ENCODE results near the gene MMP7.

The MMP7 gene

GRCh38 chr11:102494216-102494615 lies 36.3 kb downstream of the MMP7 start:
- DNase-seq (ENCODE audit: low read depth): no peak

GRCh38 chr11:102493524-102493923 lies 37.0 kb downstream of the MMP7 start:
- DNase-seq (ENCODE audit: low read depth): no peak

- no peak for DNase-seq (ENCODE audit: low read depth)
Observed at GRCh38 chr11:102491969-102492368, 38.6 kb downstream of the MMP7 start.

GRCh38 chr11:102489186-102490145 lies 41.1 kb downstream of the MMP7 start:
- DNase-seq (ENCODE audit: low read depth): no peak

- no peak for DNase-seq (ENCODE audit: low read depth)
Observed at GRCh38 chr11:102488208-102488607, 42.3 kb downstream of the MMP7 start.

- DNase-seq (ENCODE audit: low read depth): no peak
Observed at GRCh38 chr11:102487214-102487613, 43.3 kb downstream of the MMP7 start.

- no peak for DNase-seq (ENCODE audit: low read depth)
Observed at GRCh38 chr11:102486584-102486983, 44.0 kb downstream of the MMP7 start.

GRCh38 chr11:102485095-102485722 lies 45.3 kb downstream of the MMP7 start:
- no peak for DNase-seq (ENCODE audit: low read depth)

GRCh38 chr11:102482433-102482832 lies 48.1 kb downstream of the MMP7 start:
- DNase-seq (ENCODE audit: low read depth): no peak

- DNase-seq (ENCODE audit: low read depth): no peak
Observed at GRCh38 chr11:102479733-102480132, 50.8 kb downstream of the MMP7 start.

- no peak for DNase-seq (ENCODE audit: low read depth)
Observed at GRCh38 chr11:102478673-102479299, 51.8 kb downstream of the MMP7 start.

GRCh38 chr11:102476812-102477211 lies 53.7 kb downstream of the MMP7 start:
- no peak for DNase-seq (ENCODE audit: low read depth)

GRCh38 chr11:102476069-102476468 lies 54.5 kb downstream of the MMP7 start:
- DNase-seq (ENCODE audit: low read depth): no peak

GRCh38 chr11:102473543-102473942 lies 57.0 kb downstream of the MMP7 start:
- no peak for DNase-seq (ENCODE audit: low read depth)

- no peak for DNase-seq (ENCODE audit: low read depth)
Observed at GRCh38 chr11:102472127-102472526, 58.4 kb downstream of the MMP7 start.

- no peak for DNase-seq (ENCODE audit: low read depth)
Observed at GRCh38 chr11:102471474-102471873, 59.1 kb downstream of the MMP7 start.

Data from T-helper 22 cell (primary cell).